Activated T-cell treated with anti-CD3 and anti-CD28 coated beads for 4 hours (primary cell): ENCODE measurements around the gene ARHGEF6.
"Not testable (repeated sequence)": the region's sequence is repeated elsewhere in the genome, so short reads cannot be mapped to it uniquely, and the experiment has no call there.

Experiments
- DNase-seq: peaks from one replicate; pipeline ENCODE4 v3.0.0-alpha.2; 2020

ARHGEF6 gene

GRCh38 chrX:136780763-136781162, at the start of gene ARHGEF6:
Gene ARHGEF6 (minus strand): TSS chrX:136780932. CDS start chrX:136780882, 50 bp downstream.
- DNase-seq: no peak

- no peak for DNase-seq
Observed at GRCh38 chrX:136829413-136829812, 48.7 kb upstream of the ARHGEF6 start.

- no peak for DNase-seq
Observed at GRCh38 chrX:136828830-136829229, 48.1 kb upstream of the ARHGEF6 start.

- no peak for DNase-seq
Observed at GRCh38 chrX:136827026-136827425, 46.3 kb upstream of the ARHGEF6 start.

GRCh38 chrX:136825771-136826170, 45.0 kb upstream of the ARHGEF6 start:
- DNase-seq: no peak

- DNase-seq: no peak
Observed at GRCh38 chrX:136823175-136823574, 42.4 kb upstream of the ARHGEF6 start.

- DNase-seq: no peak
Observed at GRCh38 chrX:136822337-136823095, 41.8 kb upstream of the ARHGEF6 start.

GRCh38 chrX:136819756-136820155, 39.0 kb upstream of the ARHGEF6 start:
- not testable (repeated sequence) for DNase-seq

GRCh38 chrX:136819031-136819703, 38.4 kb upstream of the ARHGEF6 start:
- DNase-seq: no peak

- no peak for DNase-seq
Observed at GRCh38 chrX:136816975-136817374, 36.2 kb upstream of the ARHGEF6 start.

GRCh38 chrX:136814847-136815750, 34.4 kb upstream of the ARHGEF6 start:
- DNase-seq: no peak

GRCh38 chrX:136812286-136812685, 31.6 kb upstream of the ARHGEF6 start:
- no peak for DNase-seq

GRCh38 chrX:136810493-136810892, 29.8 kb upstream of the ARHGEF6 start:
- DNase-seq: no peak

GRCh38 chrX:136806891-136807410, 26.2 kb upstream of the ARHGEF6 start:
- DNase-seq: no peak

GRCh38 chrX:136802515-136802914, 21.8 kb upstream of the ARHGEF6 start:
- DNase-seq: no peak

- no peak for DNase-seq
Observed at GRCh38 chrX:136797787-136798186, 17.1 kb upstream of the ARHGEF6 start.

GRCh38 chrX:136795132-136795531, 14.4 kb upstream of the ARHGEF6 start:
- not testable (repeated sequence) for DNase-seq

GRCh38 chrX:136794660-136795059, 13.9 kb upstream of the ARHGEF6 start:
- DNase-seq: not testable (repeated sequence)

- no peak for DNase-seq
Observed at GRCh38 chrX:136794080-136794479, 13.3 kb upstream of the ARHGEF6 start.

- no peak for DNase-seq
Observed at GRCh38 chrX:136789856-136790255, 9.1 kb upstream of the ARHGEF6 start.

- DNase-seq: no peak
Observed at GRCh38 chrX:136784231-136784630, 3.5 kb upstream of the ARHGEF6 start.

- no peak for DNase-seq
Observed at GRCh38 chrX:136783159-136783558, 2.4 kb upstream of the ARHGEF6 start.

- DNase-seq: no peak
Observed at GRCh38 chrX:136781180-136781797, 557 bp upstream of the ARHGEF6 start.
